Hepatocyte (in vitro differentiated cells): ENCODE measurements around the gene SYT9. TPM values are rescaled to one million over a fixed set of nuclear protein-coding genes. Genes with fewer than 3 reads are reported as not detected.

Experiments
- DNase-seq: peaks from one replicate; pipeline ENCODE4 v3.0.0-alpha.2; 2016; ENCODE audit warnings: low spot score
- H2AFZ ChIP-seq: fragments of 200-600 bp; sonication (generic); 2 replicates; pipeline ENCODE4 v1.6.0; 2016; ENCODE audit warnings: antibody characterized with exemption, mild to moderate bottlenecking
- H3K27ac ChIP-seq: fragments of 200-600 bp; sonication (generic); 2 replicates; pipeline ENCODE4 v1.5.1; 2016; ENCODE audit warnings: mild to moderate bottlenecking
- H3K27me3 ChIP-seq: fragments of 200-600 bp; sonication (generic); 2 replicates; pipeline ENCODE4 v1.6.1; 2016
- H3K36me3 ChIP-seq: fragments of 200-600 bp; sonication (generic); replicated peaks from 2 replicates; pipeline ENCODE4 v1.5.1; 2016; ENCODE audit warnings: low read depth; ENCODE audit not compliant: insufficient read depth
- H3K4me1 ChIP-seq: fragments of 200-600 bp; sonication (generic); 2 replicates; pipeline ENCODE4 v1.5.1; 2016; ENCODE audit warnings: mild to moderate bottlenecking, moderate library complexity; ENCODE audit not compliant: insufficient read depth
- H3K4me2 ChIP-seq: fragments of 200-600 bp; sonication (generic); 2 replicates; pipeline ENCODE4 v1.6.0; 2016
- H3K4me3 ChIP-seq: fragments of 200-600 bp; sonication (generic); 2 replicates; pipeline ENCODE4 v1.5.1; 2016; ENCODE audit warnings: mild to moderate bottlenecking
- H3K79me2 ChIP-seq: fragments of 200-600 bp; sonication (generic); 2 replicates; pipeline ENCODE4 v1.6.0; 2017; ENCODE audit warnings: mild to moderate bottlenecking
- H3K9me2 ChIP-seq: fragments of 200-600 bp; sonication (generic); replicated peaks from 2 replicates; pipeline ENCODE4 v1.6.0; 2017; ENCODE audit warnings: mild to moderate bottlenecking; ENCODE audit not compliant: insufficient read depth
- H3K9me3 ChIP-seq: fragments of 200-600 bp; sonication (generic); 2 replicates; pipeline ENCODE4 v1.5.1; 2016; ENCODE audit warnings: low read depth, mild to moderate bottlenecking
- H4K20me1 ChIP-seq: fragments of 200-600 bp; sonication (generic); 2 replicates; pipeline ENCODE4 v1.6.0; 2016; ENCODE audit warnings: mild to moderate bottlenecking; ENCODE audit not compliant: insufficient read depth, poor library complexity, severe bottlenecking
- CTCF ChIP-seq: fragments of 200-600 bp; sonication (generic); IDR thresholded peaks from 2 replicates; pipeline ENCODE4 v1.5.1; 2016; ENCODE audit warnings: antibody characterized with exemption, mild to moderate bottlenecking; ENCODE audit not compliant: poor library complexity
- EZH2 ChIP-seq: fragments of 200-600 bp; sonication (generic); IDR thresholded peaks from 2 replicates; pipeline ENCODE4 v1.6.1; 2016; ENCODE audit warnings: antibody characterized with exemption, mild to moderate bottlenecking, borderline replicate concordance
- EZH2phosphoT487 ChIP-seq: fragments of 200-600 bp; sonication (generic); IDR thresholded peaks from one replicate; pipeline ENCODE4 v1.6.1; 2018; ENCODE audit warnings: antibody characterized with exemption, mild to moderate bottlenecking, low read depth, moderate library complexity; ENCODE audit not compliant: unreplicated experiment, severe bottlenecking
- WGBS: methylation state at CpG from one replicate; pipeline ENCODE4 v1.1.6; 2016; ENCODE audit warnings: low lambda C conversion rate; ENCODE audit errors: missing lambda C conversion rate; 5-methylcytosine and 5-hydroxymethylcytosine counted together
- polyA plus RNA-seq: library from polyadenylated mRNA; unstranded; fragments of >200 nt; fragmentation: Nextera tagmentation; extraction: Ambion mirVana; gene quantifications from 2 replicates; pipeline ENCODE4 v1.2.1, GENCODE V29; 2016
- total RNA-seq: library from RNA; depleted of rRNA; stranded (reverse); fragments of >200 nt; gene quantifications from 2 replicates; pipeline ENCODE4 v1.2.3, GENCODE V29; 2014

SYT9 gene
- total and polyA plus RNA-seq, 2 experiments from 2014 or later, result 0.22 to 1.3 TPM

GRCh38 chr11:7450836-7451235, 199.1 kb downstream of the SYT9 start:
- DNase-seq, result no peak
- H3K79me2 ChIP-seq, result no peaks in the 10 kb centered on the region
- H3K4me2 ChIP-seq, result no peak overlapping the region
- TF ChIP-seq EZH2, result no peak
- TF ChIP-seq CTCF, result no peak
- TF ChIP-seq EZH2phosphoT487, result no peak
- no peak overlapping the region for H3K27ac ChIP-seq
- no peaks in the 10 kb centered on the region for H4K20me1 ChIP-seq
- no peaks in the 10 kb centered on the region for H3K9me2 ChIP-seq
- no peak overlapping the region for H3K4me3 ChIP-seq
- no peaks in the 10 kb centered on the region for H3K9me3 ChIP-seq
- WGBS, result 82% methylated on average over 3 of the region's 3 CpGs
- H3K4me1 ChIP-seq, result peaks cover 3% of the 10 kb centered on the region
- H3K27me3 ChIP-seq, result no peaks in the 10 kb centered on the region
- H3K36me3 ChIP-seq, result no peaks in the 10 kb centered on the region
- H2AFZ ChIP-seq, result no peak overlapping the region

- H3K4me3 ChIP-seq, result no peak overlapping the region
- 68% methylated on average over 3 of the region's 3 CpGs for WGBS
Observed at GRCh38 chr11:7451520-7451919, 199.8 kb downstream of the SYT9 start.

GRCh38 chr11:7451952-7452494, 200.3 kb downstream of the SYT9 start:
- H3K27me3 ChIP-seq, result no peaks in the 10 kb centered on the region
- H3K4me2 ChIP-seq, result no peak overlapping the region
- no peaks in the 10 kb centered on the region for H4K20me1 ChIP-seq
- no peaks in the 10 kb centered on the region for H3K36me3 ChIP-seq
- no peak overlapping the region for H3K27ac ChIP-seq
- TF ChIP-seq CTCF (no peak), EZH2 (no peak)
- no peak overlapping the region for H3K4me3 ChIP-seq
- no peak overlapping the region for H2AFZ ChIP-seq
- no peak for DNase-seq
- H3K79me2 ChIP-seq, result no peaks in the 10 kb centered on the region
- no peaks in the 10 kb centered on the region for H3K9me2 ChIP-seq
- H3K9me3 ChIP-seq, result no peaks in the 10 kb centered on the region
- WGBS, result 76% methylated on average over 1 of the region's 1 CpG
- peaks cover 3% of the 10 kb centered on the region for H3K4me1 ChIP-seq

More at GRCh38 chr11:7451520-7451919, 199.8 kb downstream of the SYT9 start:
- no peaks in the 10 kb centered on the region for H3K36me3 ChIP-seq
- no peaks in the 10 kb centered on the region for H3K9me3 ChIP-seq
- H4K20me1 ChIP-seq, result no peaks in the 10 kb centered on the region
- TF ChIP-seq EZH2, result no peak
- TF ChIP-seq EZH2phosphoT487, result no peak
- no peak for TF ChIP-seq CTCF
- H3K27me3 ChIP-seq, result no peaks in the 10 kb centered on the region
- H3K79me2 ChIP-seq, result no peaks in the 10 kb centered on the region
- no peak overlapping the region for H2AFZ ChIP-seq
- no peak overlapping the region for H3K27ac ChIP-seq
- H3K4me2 ChIP-seq, result no peak overlapping the region
- DNase-seq, result no peak
- peaks cover 3% of the 10 kb centered on the region for H3K4me1 ChIP-seq
- H3K9me2 ChIP-seq, result no peaks in the 10 kb centered on the region

- Histone ChIP-seq H3K79me2 (no peaks in the 10 kb centered on the region), H4K20me1 (no peaks in the 10 kb centered on the region), H2AFZ (no peak overlapping the region), H3K36me3 (no peaks in the 10 kb centered on the region), H3K4me1 (no peaks in the 10 kb centered on the region), H3K27ac (no peak overlapping the region), H3K4me2 (no peak overlapping the region), H3K9me2 (no peaks in the 10 kb centered on the region), H3K27me3 (no peaks in the 10 kb centered on the region), H3K4me3 (no peak overlapping the region), H3K9me3 (no peaks in the 10 kb centered on the region)
- TF ChIP-seq CTCF (no peak), EZH2phosphoT487 (no peak), EZH2 (no peak)
- 63% methylated on average over 2 of the region's 2 CpGs for WGBS
- no peak for DNase-seq
Observed at GRCh38 chr11:7454854-7455253, 203.2 kb downstream of the SYT9 start.
